Endothelial cell of umbilical vein (primary cell): ENCODE measurements around the gene KDM3B.

Experiments
- CTCF ChIP-seq, 2 donors: IDR thresholded peaks; 1 replicate in 1 of 2; 2 replicates in 1 of 2; pipeline ENCODE4 v1.5.1; 2011; ENCODE audit warnings: low read length in 2 of 2, mild to moderate bottlenecking in 2 of 2, moderate library complexity in 2 of 2, control low read depth in 1 of 2, inconsistent platforms in 1 of 2, low read depth in 1 of 2; ENCODE audit not compliant: insufficient read depth in 1 of 2; ENCODE audit errors: extremely low read depth in 1 of 2
- EZH2 ChIP-seq: IDR thresholded peaks from 2 replicates; pipeline ENCODE4 v1.6.1; 2012; ENCODE audit warnings: borderline replicate concordance, low read depth, mild to moderate bottlenecking, moderate library complexity, low read length, inconsistent platforms; ENCODE audit not compliant: severe bottlenecking
- FOS ChIP-seq: IDR thresholded peaks from 2 replicates; pipeline ENCODE4 v1.6.1; 2011; ENCODE audit warnings: mild to moderate bottlenecking, low read length, moderate library complexity, borderline replicate concordance; ENCODE audit not compliant: insufficient read depth
- GATA2 ChIP-seq: IDR thresholded peaks from 2 replicates; pipeline ENCODE4 v1.7.0; 2011; ENCODE audit warnings: low read depth, mild to moderate bottlenecking, moderate library complexity, mixed read lengths, low read length; ENCODE audit not compliant: insufficient read length, insufficient read depth
- MAX ChIP-seq: IDR thresholded peaks from 2 replicates; pipeline ENCODE4 v1.6.1; 2011; ENCODE audit not compliant: insufficient read depth, insufficient read length
- MYC ChIP-seq: IDR thresholded peaks from one replicate; pipeline ENCODE4 v1.6.1; 2011; ENCODE audit warnings: mild to moderate bottlenecking, low read depth, low read length
- POLR2A ChIP-seq: IDR thresholded peaks from 2 replicates; pipeline ENCODE4 v1.6.1; 2012; ENCODE audit warnings: low read depth, mild to moderate bottlenecking, control low read depth, low read length
- POLR2AphosphoS5 ChIP-seq: IDR thresholded peaks from 2 replicates; pipeline ENCODE4 v1.6.1; 2012; ENCODE audit warnings: low read depth, mild to moderate bottlenecking, control low read depth, low read length, moderate library complexity; ENCODE audit not compliant: insufficient read depth

- no peak for TF ChIP-seq CTCF (IDR thresholded peaks at IDR 0.05; ENCODE audit: extremely low read depth in 1 of 2, insufficient read depth in 1 of 2, low read depth in 1 of 2, low read length in 2 of 2)
- TF ChIP-seq POLR2AphosphoS5, result no peak
- no peak for TF ChIP-seq FOS
- TF ChIP-seq MYC, result no peak
- no peak for TF ChIP-seq EZH2
- TF ChIP-seq MAX, result no peak
- no peak for TF ChIP-seq POLR2A
- TF ChIP-seq GATA2, result no peak
These were observed 18.1 kb downstream of the KDM3B start for GRCh38 chr5:138370537-138370936.
